Stimulated activated CD4-positive, alpha-beta T cell treated with anti-CD3 and anti-CD28 coated beads, Interleukin-1b, Interleukin-23, amount 100 ng/mL, for 48 hours (primary cell): ENCODE results near the gene OSBPL7.

ENCODE experiments used
- DNase-seq: peaks from one replicate; pipeline ENCODE4 v3.0.0-alpha.2; 2020

The OSBPL7 gene

GRCh38 chr17:47820033-47820789 is 1.4 kb downstream of the OSBPL7 start:
- no peak for DNase-seq

- no peak for DNase-seq
Measured at GRCh38 chr17:47819475-47819874, 2.1 kb downstream of the OSBPL7 start.

- DNase-seq: no peak
Measured at GRCh38 chr17:47818002-47818695, 3.4 kb downstream of the OSBPL7 start.

GRCh38 chr17:47816947-47817346 is 4.6 kb downstream of the OSBPL7 start:
- no peak for DNase-seq

GRCh38 chr17:47816111-47816735 is 5.4 kb downstream of the OSBPL7 start:
- DNase-seq: no peak

GRCh38 chr17:47815106-47815918 is 6.3 kb downstream of the OSBPL7 start:
- no peak for DNase-seq

GRCh38 chr17:47813512-47814031 is 8.0 kb downstream of the OSBPL7 start:
- no peak for DNase-seq

GRCh38 chr17:47813077-47813476 is 8.5 kb downstream of the OSBPL7 start:
- DNase-seq: no peak

GRCh38 chr17:47812146-47812920 is 9.3 kb downstream of the OSBPL7 start:
- DNase-seq: no peak

- DNase-seq: no peak
Measured at GRCh38 chr17:47811709-47812108, 9.9 kb downstream of the OSBPL7 start.

- DNase-seq: no peak
Measured at GRCh38 chr17:47810901-47811635, 10.5 kb downstream of the OSBPL7 start.

GRCh38 chr17:47810200-47810821 is 11.3 kb downstream of the OSBPL7 start:
- peak; percentile 58 for DNase-seq

GRCh38 chr17:47808830-47809480 is 12.6 kb downstream of the OSBPL7 start:
- DNase-seq: no peak

- no peak for DNase-seq
Measured at GRCh38 chr17:47808036-47808829, 13.4 kb downstream of the OSBPL7 start.

GRCh38 chr17:47807421-47807820 is 14.2 kb downstream of the OSBPL7 start:
- no peak for DNase-seq

GRCh38 chr17:47806913-47807255 is 14.7 kb downstream of the OSBPL7 start:
- DNase-seq: no peak

GRCh38 chr17:47806026-47806912 is 15.3 kb downstream of the OSBPL7 start:
- no peak for DNase-seq

- no peak for DNase-seq
Measured at GRCh38 chr17:47804461-47804860, 17.1 kb downstream of the OSBPL7 start.
